Right ventricle myocardium superior (tissue), 1 donor: Measurements from ENCODE around the gene MAP3K6. TPM values are rescaled to one million over a fixed set of nuclear protein-coding genes. Genes with fewer than 3 reads are reported as not detected.
A peak's percentile ranks its signal among the peaks of the same experiment; 100 is the strongest.
"Not testable (repeated sequence)": the region's sequence is repeated elsewhere in the genome, so short reads cannot be mapped to it uniquely, and the experiment has no call there.

Experiments
- ATAC-seq: fragments of 200-7000 bp; cut with Tn5 transposase; one replicate; pipeline ENCODE4 v1.9.1; 2020; ENCODE audit warnings: mild to moderate bottlenecking; ENCODE audit not compliant: poor library complexity
- DNase-seq: peaks from one replicate; pipeline ENCODE4 v3.0.0-alpha.2; 2020
- intact Hi-C: fragments of 100-400 bp; cut with DNase I; formaldehyde crosslinking; loops from one replicate; pipeline ENCODE4 v1.11.2; 2022
- long read RNA-seq: library from polyadenylated mRNA; unstranded; transcript quantifications from one replicate; pipeline ENCODE4 v2.0.0, GENCODE V29; 2021
- total RNA-seq: library from RNA; stranded (reverse); fragmentation: NEBNext Ultra II Directional; extraction: Animal tissue kit (Norgen Biotek cat#: 25700); gene quantifications from one replicate; pipeline ENCODE4 v1.2.1, GENCODE V29; 2021
- donor health status: DM: no; HTN: yes; CAD: no; lungs with severe emphysema.

Gene MAP3K6, protein sequence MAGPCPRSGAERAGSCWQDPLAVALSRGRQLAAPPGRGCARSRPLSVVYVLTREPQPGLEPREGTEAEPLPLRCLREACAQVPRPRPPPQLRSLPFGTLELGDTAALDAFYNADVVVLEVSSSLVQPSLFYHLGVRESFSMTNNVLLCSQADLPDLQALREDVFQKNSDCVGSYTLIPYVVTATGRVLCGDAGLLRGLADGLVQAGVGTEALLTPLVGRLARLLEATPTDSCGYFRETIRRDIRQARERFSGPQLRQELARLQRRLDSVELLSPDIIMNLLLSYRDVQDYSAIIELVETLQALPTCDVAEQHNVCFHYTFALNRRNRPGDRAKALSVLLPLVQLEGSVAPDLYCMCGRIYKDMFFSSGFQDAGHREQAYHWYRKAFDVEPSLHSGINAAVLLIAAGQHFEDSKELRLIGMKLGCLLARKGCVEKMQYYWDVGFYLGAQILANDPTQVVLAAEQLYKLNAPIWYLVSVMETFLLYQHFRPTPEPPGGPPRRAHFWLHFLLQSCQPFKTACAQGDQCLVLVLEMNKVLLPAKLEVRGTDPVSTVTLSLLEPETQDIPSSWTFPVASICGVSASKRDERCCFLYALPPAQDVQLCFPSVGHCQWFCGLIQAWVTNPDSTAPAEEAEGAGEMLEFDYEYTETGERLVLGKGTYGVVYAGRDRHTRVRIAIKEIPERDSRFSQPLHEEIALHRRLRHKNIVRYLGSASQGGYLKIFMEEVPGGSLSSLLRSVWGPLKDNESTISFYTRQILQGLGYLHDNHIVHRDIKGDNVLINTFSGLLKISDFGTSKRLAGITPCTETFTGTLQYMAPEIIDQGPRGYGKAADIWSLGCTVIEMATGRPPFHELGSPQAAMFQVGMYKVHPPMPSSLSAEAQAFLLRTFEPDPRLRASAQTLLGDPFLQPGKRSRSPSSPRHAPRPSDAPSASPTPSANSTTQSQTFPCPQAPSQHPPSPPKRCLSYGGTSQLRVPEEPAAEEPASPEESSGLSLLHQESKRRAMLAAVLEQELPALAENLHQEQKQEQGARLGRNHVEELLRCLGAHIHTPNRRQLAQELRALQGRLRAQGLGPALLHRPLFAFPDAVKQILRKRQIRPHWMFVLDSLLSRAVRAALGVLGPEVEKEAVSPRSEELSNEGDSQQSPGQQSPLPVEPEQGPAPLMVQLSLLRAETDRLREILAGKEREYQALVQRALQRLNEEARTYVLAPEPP (N-terminal part only)
- total RNA-seq: 41.0 TPM
- long read RNA-seq, full-length matches to known transcripts: 41 of 93 reads
- long read RNA-seq, partial matches to known transcripts: 38 of 93 reads
- long read RNA-seq, other reads (novel, unspliced or antisense): 14 of 93 reads

GRCh38 chr1:27366411-27367159, at the start of gene MAP3K6:
MAP3K6 (minus strand) TSS chr1:27366961; CDS start chr1:27366597, 364 bp downstream.
- peak; percentile 81 for ATAC-seq
- peak; percentile 97 for DNase-seq
- intact Hi-C loops: no loop called here

GRCh38 chr1:27414091-27414490, 47.3 kb upstream of the MAP3K6 start:
- ATAC-seq: no peak
- no peak for DNase-seq
- intact Hi-C loops: no loop called here

- ATAC-seq: peak; percentile 77
- intact Hi-C loops: no loop called here
- peak; percentile 51 for DNase-seq
These were observed 46.2 kb upstream of the MAP3K6 start for GRCh38 chr1:27413004-27413403.

- DNase-seq: no peak
- intact Hi-C loops: no loop called here
- no peak for ATAC-seq
These were observed 45.7 kb upstream of the MAP3K6 start for GRCh38 chr1:27412502-27412901.

- ATAC-seq: no peak
- no peak for DNase-seq
- intact Hi-C loops: no loop called here
These were observed 43.9 kb upstream of the MAP3K6 start for GRCh38 chr1:27410709-27411108.

GRCh38 chr1:27409669-27410068, 42.9 kb upstream of the MAP3K6 start:
- DNase-seq (no peak), ATAC-seq (no peak)
- intact Hi-C loops: loop anchor here (10.0 kb wide), 1 partner anchor 255 kb away; no protein-coding TSS in a partner anchor

DNA sequence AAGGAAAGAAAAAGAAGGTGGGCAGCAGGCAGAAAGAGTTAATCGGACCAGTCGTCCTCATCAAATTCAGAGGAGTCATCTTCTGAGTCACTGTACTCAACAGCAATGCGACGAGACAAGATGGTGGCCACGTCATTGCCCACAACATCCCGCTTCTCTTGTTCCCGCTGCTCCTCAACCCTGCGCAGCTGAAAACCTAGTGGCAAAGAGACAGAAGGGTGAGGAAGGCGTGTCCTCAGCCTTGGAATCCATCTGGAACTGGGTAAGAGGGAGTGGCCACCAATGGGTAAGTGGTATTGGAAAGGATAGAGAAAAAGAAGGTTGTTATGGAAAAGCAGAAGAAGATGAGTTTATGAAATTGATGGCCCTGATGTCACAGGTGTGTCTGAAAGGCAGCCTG, 41.4 kb upstream of the MAP3K6 start:
- intact Hi-C loops: loop anchor here (10.0 kb wide), 1 partner anchor 257 kb away; no protein-coding TSS in a partner anchor
- ATAC-seq: no peak

DNA sequence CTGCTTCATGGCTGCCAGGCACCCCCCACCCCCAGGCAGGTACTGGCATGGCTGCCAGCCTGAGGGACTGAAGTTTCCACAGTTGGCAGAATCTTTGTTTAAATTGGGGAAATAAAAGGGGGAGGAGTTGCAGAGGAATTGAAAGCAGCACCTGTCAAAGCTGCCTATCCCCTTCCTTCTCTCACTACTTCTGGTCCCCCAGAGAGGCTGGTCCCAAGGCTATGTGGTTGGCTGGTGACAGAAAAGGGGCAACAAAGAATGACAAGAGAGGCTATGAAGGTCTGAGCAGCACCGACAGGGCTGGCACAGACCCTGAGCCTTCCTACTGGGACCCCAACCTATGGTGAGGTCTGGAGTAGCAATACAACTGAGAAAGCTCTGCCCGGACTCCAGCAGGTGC, 40.0 kb upstream of the MAP3K6 start:
- DNase-seq, ATAC-seq: not testable (repeated sequence)
- intact Hi-C loops: loop anchor here (10.0 kb wide), 1 partner anchor 258 kb away; no protein-coding TSS in a partner anchor

More for the DNA sequence above, 41.4 kb upstream of the MAP3K6 start:
- DNase-seq: no peak

- DNase-seq: no peak
- ATAC-seq: no peak
- intact Hi-C loops: loop anchor here (10.0 kb wide), 1 partner anchor 258 kb away; no protein-coding TSS in a partner anchor
These were observed 39.6 kb upstream of the MAP3K6 start for GRCh38 chr1:27406362-27406680.

- intact Hi-C loops: loop anchor here (10.0 kb wide), 1 partner anchor 259 kb away; no protein-coding TSS in a partner anchor
- not testable (repeated sequence) for DNase-seq
- ATAC-seq: peak; percentile 0
These were observed 39.0 kb upstream of the MAP3K6 start for GRCh38 chr1:27405598-27406361.

- ATAC-seq (peak; percentile 25), DNase-seq (peak; percentile 72)
- intact Hi-C loops: loop anchor here (10.0 kb wide), 1 partner anchor 260 kb away; no protein-coding TSS in a partner anchor
These were observed 38.3 kb upstream of the MAP3K6 start for GRCh38 chr1:27405074-27405473.

DNA sequence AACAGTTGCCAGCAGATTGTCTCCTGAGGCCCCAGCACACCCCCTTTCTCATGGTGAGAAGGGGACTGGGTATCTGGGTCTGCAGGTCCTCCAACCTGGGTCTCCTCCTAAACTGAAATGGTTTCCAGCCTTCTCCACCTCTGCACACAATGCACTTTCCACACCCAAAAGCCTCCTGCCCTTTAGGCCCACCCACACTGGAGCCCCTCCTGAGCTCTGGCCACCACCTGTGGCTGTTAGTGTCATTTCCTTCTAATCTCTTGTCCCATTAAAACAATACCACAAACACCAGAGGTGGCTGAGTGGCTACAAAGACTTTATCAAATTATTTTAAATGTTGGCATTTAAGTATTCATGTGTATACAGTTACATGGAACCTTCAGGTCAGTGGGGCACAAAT, 37.2 kb upstream of the MAP3K6 start:
- DNase-seq (no peak), ATAC-seq (no peak)
- intact Hi-C loops: loop anchor here (5.0 to 10.0 kb wide), 2 partner anchors 203 to 261 kb away; no protein-coding TSS in a partner anchor

DNA sequence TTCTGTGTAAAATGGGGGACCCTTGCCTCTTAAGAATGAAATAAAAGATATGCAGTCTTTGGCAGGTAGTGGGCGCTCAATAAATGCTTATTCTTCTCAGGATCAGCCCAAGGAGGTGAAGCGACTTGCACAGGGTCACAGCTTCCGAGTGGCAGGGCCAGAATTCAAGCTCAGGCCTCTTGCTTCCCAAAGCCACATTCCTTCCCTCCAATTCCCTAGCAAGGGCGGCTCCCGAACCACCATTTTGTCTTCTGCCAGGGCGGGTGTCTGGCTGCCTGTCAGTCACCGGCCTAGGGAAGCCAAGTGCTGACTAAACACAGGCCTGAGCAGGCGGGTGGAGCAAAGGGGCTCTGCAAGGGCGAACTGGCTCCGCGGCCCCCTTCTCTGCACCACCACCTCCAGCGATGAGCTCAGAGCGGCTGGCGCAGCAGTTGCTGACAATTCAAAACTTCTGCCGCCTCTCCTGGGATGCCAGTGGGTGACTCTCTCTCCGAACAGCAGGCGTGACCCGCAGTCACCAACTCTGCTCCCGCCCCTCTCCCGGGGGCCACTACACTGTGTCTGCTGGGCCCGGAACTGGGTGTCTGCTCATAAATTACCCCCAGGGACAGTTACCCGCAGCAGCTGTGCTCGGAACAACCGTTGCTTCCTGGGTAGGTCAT, 36.4 kb upstream of the MAP3K6 start:
- intact Hi-C loops: loop anchor here (5.0 to 10.0 kb wide), 2 partner anchors 204 to 262 kb away; no protein-coding TSS in a partner anchor
- DNase-seq (peak; percentile 83), ATAC-seq (peak; percentile 55)

GRCh38 chr1:27402349-27402754, 35.6 kb upstream of the MAP3K6 start:
- DNase-seq: peak; percentile 84
- ATAC-seq: peak; percentile 59
- intact Hi-C loops: loop anchor here (5.0 to 10.0 kb wide), 2 partner anchors 205 to 262 kb away; no protein-coding TSS in a partner anchor

DNA sequence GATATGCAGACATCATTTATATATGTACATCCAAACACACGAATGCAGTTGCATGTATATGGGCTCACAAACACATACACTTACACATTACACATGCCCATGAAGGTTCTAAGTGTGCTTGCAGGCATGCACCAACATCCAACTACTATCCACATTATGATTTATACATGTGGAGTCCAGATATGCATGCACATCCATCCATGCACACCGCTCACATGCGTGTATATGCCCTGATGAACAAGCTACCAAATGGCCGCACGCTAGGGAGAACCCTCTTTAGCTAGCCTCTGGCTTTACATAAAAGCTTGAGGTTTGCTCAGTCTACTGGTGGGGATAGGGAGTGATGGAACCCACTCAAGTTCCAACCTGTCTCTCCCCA, 34.2 kb upstream of the MAP3K6 start:
- ATAC-seq (no peak), DNase-seq (no peak)
- intact Hi-C loops: loop anchor here (5.0 to 10.0 kb wide), 2 partner anchors 206 to 264 kb away; no protein-coding TSS in a partner anchor
